Smooth muscle cell (in vitro differentiated cells): ENCODE data around the gene PAK1IP1. TPM values are rescaled to one million over a fixed set of nuclear protein-coding genes. Genes with fewer than 3 reads are reported as not detected.

ENCODE experiments used
- DNase-seq: peaks from one replicate; lab custom pipeline; 2025; ENCODE audit not compliant: unreplicated experiment; lab: John Stamatoyannopoulos, UW
- H2AFZ ChIP-seq: fragments of 200-600 bp; sonication (generic); 2 replicates; pipeline ENCODE4 v1.6.0; 2016; ENCODE audit warnings: antibody characterized with exemption, low read depth, mild to moderate bottlenecking
- H3F3A ChIP-seq: fragments of 200-600 bp; sonication (generic); 2 replicates; pipeline ENCODE4 v1.6.0; 2017; ENCODE audit warnings: antibody characterized with exemption, low read depth
- H3K27ac ChIP-seq: fragments of 200-600 bp; sonication (generic); 2 replicates; pipeline ENCODE4 v1.5.1; 2016; ENCODE audit warnings: low read depth, mild to moderate bottlenecking
- H3K27me3 ChIP-seq: fragments of 200-600 bp; sonication (generic); 2 replicates; pipeline ENCODE4 v1.6.1; 2016; ENCODE audit warnings: low read depth, mild to moderate bottlenecking
- H3K36me3 ChIP-seq: fragments of 200-600 bp; sonication (generic); 2 replicates; pipeline ENCODE4 v1.5.1; 2016; ENCODE audit warnings: low read depth
- H3K4me1 ChIP-seq: fragments of 200-600 bp; sonication (generic); 2 replicates; pipeline ENCODE4 v1.5.1; 2016; ENCODE audit warnings: low read depth
- H3K4me2 ChIP-seq: fragments of 200-600 bp; sonication (generic); 2 replicates; pipeline ENCODE4 v1.6.0; 2016; ENCODE audit warnings: mild to moderate bottlenecking
- H3K4me3 ChIP-seq: fragments of 200-600 bp; sonication (generic); 2 replicates; pipeline ENCODE4 v1.5.1; 2016; ENCODE audit warnings: mild to moderate bottlenecking
- H3K79me2 ChIP-seq: fragments of 200-600 bp; sonication (generic); 2 replicates; pipeline ENCODE4 v1.6.0; 2016; ENCODE audit warnings: low read depth, mild to moderate bottlenecking
- H3K9ac ChIP-seq: fragments of 200-600 bp; sonication (generic); 2 replicates; pipeline ENCODE4 v1.6.0; 2016; ENCODE audit warnings: low read depth
- H3K9me3 ChIP-seq: fragments of 200-600 bp; sonication (generic); replicated peaks from 2 replicates; pipeline ENCODE4 v1.5.1; 2016; ENCODE audit warnings: low read depth
- H4K20me1 ChIP-seq: fragments of 200-600 bp; sonication (generic); 2 replicates; pipeline ENCODE4 v1.6.0; 2016; ENCODE audit warnings: low read depth
- CTCF ChIP-seq: fragments of 200-600 bp; sonication (generic); IDR thresholded peaks from 2 replicates; pipeline ENCODE4 v1.5.1; 2017; ENCODE audit warnings: borderline replicate concordance, mild to moderate bottlenecking, antibody characterized with exemption; ENCODE audit not compliant: insufficient read depth, poor library complexity, severe bottlenecking
- WGBS: methylation state at CpG from one replicate; pipeline ENCODE4 v1.1.7; 2016; ENCODE audit warnings: low lambda C conversion rate; 5-methylcytosine and 5-hydroxymethylcytosine counted together
- polyA plus RNA-seq: library from polyadenylated mRNA; unstranded; fragments of >200 nt; fragmentation: Nextera tagmentation; extraction: Ambion mirVana; gene quantifications from 2 replicates; pipeline ENCODE4 v1.2.1, GENCODE V29; 2016
- total RNA-seq: library from RNA; depleted of rRNA; stranded (reverse); fragments of >200 nt; gene quantifications from 2 replicates; pipeline ENCODE4 v1.2.3, GENCODE V29; 2014

The PAK1IP1 gene
- total and polyA plus RNA-seq, 2 experiments from 2014 or later, result 20.9 to 22.0 TPM

DNA sequence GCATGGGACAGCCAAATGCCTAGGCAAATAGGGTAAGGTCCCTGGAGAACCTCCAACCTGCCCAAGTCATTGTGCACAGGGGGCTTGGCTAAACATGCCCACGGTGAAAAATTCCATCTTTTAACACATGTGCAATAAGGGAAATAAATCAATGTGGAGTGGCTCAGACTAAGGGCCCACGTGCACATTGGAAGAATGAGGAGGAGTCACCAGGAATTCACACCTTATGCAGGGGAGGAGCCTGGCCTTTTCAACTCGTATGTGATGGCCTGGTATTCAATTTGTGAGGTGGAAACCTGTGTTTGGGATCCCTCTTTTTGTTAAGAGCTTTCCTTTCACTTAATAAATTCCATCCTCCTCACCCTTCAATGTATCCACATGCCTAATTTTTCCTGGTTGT, 13.0 kb upstream of the PAK1IP1 start:
- Histone ChIP-seq H3K27ac (no peak overlapping the region), H3K27me3 (no peaks in the 10 kb centered on the region), H3K9me3 (no peaks in the 10 kb centered on the region), H3K79me2 (no peaks in the 10 kb centered on the region), H3K4me3 (no peak overlapping the region), H3K4me2 (no peak overlapping the region), H3K36me3 (no peaks in the 10 kb centered on the region), H3K4me1 (no peaks in the 10 kb centered on the region), H4K20me1 (no peaks in the 10 kb centered on the region), H3F3A (no peaks in the 10 kb centered on the region), H3K9ac (no peak overlapping the region), H2AFZ (no peak overlapping the region)
- DNase-seq, result no peak
- no peak for TF ChIP-seq CTCF
- WGBS, result 37% methylated on average over 3 of the region's 3 CpGs

DNA sequence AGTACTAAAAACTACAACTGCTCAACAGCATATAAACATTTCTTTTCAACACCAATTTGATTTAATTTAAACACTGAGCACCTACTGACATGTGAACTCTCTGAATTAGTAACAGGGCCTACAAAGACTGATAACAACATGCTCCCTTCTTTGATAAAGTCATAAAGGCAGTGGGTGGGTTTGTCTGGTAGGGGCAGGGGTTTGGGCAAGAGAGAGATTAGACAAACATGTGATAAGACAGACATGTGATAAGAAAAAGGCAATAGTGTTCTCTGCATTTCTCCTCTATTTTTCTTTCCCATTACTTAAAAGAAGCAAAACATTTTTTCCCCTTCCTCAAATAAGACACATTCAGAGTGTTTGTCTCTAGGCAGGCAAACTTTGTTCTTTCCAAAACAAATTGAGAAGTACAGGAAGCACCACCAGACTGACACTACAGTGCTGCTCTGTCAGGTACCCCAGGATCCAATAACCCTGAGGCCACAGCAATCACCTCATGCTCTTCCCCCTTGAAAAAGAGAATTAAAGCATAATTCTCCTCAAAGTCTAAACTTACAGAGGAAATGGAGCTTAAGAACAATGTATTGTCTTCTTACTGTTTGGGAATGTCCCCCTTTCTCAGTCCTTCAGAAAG, 12.3 kb upstream of the PAK1IP1 start:
- H3K9ac ChIP-seq, result no peak overlapping the region
- no peaks in the 10 kb centered on the region for H3F3A ChIP-seq
- TF ChIP-seq CTCF, result no peak
- H3K4me2 ChIP-seq, result no peak overlapping the region
- no peaks in the 10 kb centered on the region for H3K9me3 ChIP-seq
- H3K27ac ChIP-seq, result no peak overlapping the region
- H3K27me3 ChIP-seq, result no peaks in the 10 kb centered on the region
- no peaks in the 10 kb centered on the region for H3K4me1 ChIP-seq
- no peaks in the 10 kb centered on the region for H4K20me1 ChIP-seq
- no peak overlapping the region for H3K4me3 ChIP-seq
- H2AFZ ChIP-seq, result no peak overlapping the region
- no peaks in the 10 kb centered on the region for H3K79me2 ChIP-seq
- no peak for DNase-seq
- no peaks in the 10 kb centered on the region for H3K36me3 ChIP-seq

GRCh38 chr6:10684618-10685017, 10.2 kb upstream of the PAK1IP1 start:
- no peak overlapping the region for H3K27ac ChIP-seq
- H3K9ac ChIP-seq, result no peak overlapping the region
- H3K36me3 ChIP-seq, result no peaks in the 10 kb centered on the region
- no peaks in the 10 kb centered on the region for H3K27me3 ChIP-seq
- no peak overlapping the region for H3K4me3 ChIP-seq
- no peak for TF ChIP-seq CTCF
- WGBS, result 89% methylated on average over 5 of the region's 5 CpGs
- DNase-seq, result no peak
- no peak overlapping the region for H2AFZ ChIP-seq
- H3K4me1 ChIP-seq, result no peaks in the 10 kb centered on the region
- no peaks in the 10 kb centered on the region for H3F3A ChIP-seq
- H3K79me2 ChIP-seq, result no peaks in the 10 kb centered on the region
- no peak overlapping the region for H3K4me2 ChIP-seq
- no peaks in the 10 kb centered on the region for H3K9me3 ChIP-seq
- H4K20me1 ChIP-seq, result no peaks in the 10 kb centered on the region

DNA sequence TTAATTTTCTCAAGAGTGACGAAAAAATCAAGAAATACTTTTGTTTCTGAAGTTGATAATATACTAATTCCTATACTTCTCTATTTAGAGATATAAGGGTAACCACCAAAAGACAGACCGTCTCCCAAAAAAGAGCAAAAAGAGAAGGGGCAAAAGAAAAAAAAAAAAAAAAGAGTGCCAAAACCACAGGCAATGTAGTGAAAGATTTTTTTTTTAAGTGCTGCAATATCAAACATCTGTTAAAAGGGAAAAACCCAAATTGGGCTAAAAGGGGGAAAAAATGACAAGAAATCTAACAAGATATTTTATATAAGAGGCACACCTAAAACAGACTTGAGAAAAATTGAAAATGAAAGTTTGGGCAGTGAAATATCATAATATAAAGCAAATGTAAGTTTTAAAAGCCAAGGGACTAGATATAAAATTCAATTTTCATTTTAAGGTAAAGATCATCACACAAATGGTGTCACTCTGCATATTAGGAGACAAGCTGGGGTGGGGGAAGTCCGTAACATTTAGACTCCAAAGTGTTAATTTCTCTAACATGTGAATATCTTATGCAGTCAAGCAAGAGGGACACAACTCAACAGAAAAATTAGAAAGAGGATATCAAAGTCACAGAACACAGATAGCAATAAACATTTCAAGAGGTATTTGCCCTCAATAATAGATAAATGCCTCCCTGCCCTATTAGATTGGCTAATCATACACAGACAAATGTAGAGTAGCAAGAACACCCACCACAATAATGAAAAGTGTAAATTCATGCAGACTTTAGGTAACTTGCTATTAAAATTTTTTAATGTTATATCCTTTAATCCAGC, 9.5 kb upstream of the PAK1IP1 start:
- Histone ChIP-seq H3K36me3 (no peaks in the 10 kb centered on the region), H2AFZ (no peak overlapping the region), H3K27me3 (no peaks in the 10 kb centered on the region), H3K9me3 (no peaks in the 10 kb centered on the region), H3K79me2 (no peaks in the 10 kb centered on the region), H3K4me2 (no peak overlapping the region), H3K4me3 (no peak overlapping the region), H3K27ac (no peak overlapping the region), H3F3A (no peaks in the 10 kb centered on the region), H3K4me1 (peaks cover 2% of the 10 kb centered on the region), H3K9ac (no peak overlapping the region), H4K20me1 (no peaks in the 10 kb centered on the region)
- TF ChIP-seq CTCF, result no peak
- 82% methylated on average over 3 of the region's 3 CpGs for WGBS
- no peak for DNase-seq
